Measurements from ENCODE around the gene SHTN1. TPM values are rescaled to one million over a fixed set of nuclear protein-coding genes. Genes with fewer than 3 reads are reported as not detected.

The SHTN1 gene
- total RNA-seq, 2 donors from 2014 or later: 24.7 to 37.1 TPM

- Histone ChIP-seq H3K36me3 (replicated peaks in 1 of 2; ENCODE audit: insufficient read depth in 1 of 2, low read depth in 2 of 2) (no peaks in the 10 kb centered on the region), H3K4me1 (no peaks in the 10 kb centered on the region), H3K27ac (no peak overlapping the region), H3K9me3 (no peaks in the 10 kb centered on the region), H3K4me3 (no peak overlapping the region), H3K27me3 (no peaks in the 10 kb centered on the region)
- ATAC-seq (no peak), DNase-seq (no peak)
- intact Hi-C loops (cut with DNase I): no loop called here
- WGBS, 2 donors: 85 to 87% methylated on average over 2 of the region's 2 CpGs
- no peak for TF ChIP-seq POLR2A (IDR thresholded peaks at IDR 0.05)
- TF ChIP-seq CTCF (IDR thresholded peaks at IDR 0.05): no peak
Measured at GRCh38 chr10:116978901-116979300, 26.1 kb downstream of the SHTN1 start.

- no peaks in the 10 kb centered on the region for H3K9me3 ChIP-seq
- H3K27me3 ChIP-seq: no peaks in the 10 kb centered on the region
- no peak overlapping the region for H3K27ac ChIP-seq
- no peaks in the 10 kb centered on the region for H3K36me3 ChIP-seq (replicated peaks in 1 of 2; ENCODE audit: insufficient read depth in 1 of 2, low read depth in 2 of 2)
- H3K4me3 ChIP-seq: no peak overlapping the region
- WGBS, 2 donors: 59 to 72% methylated on average over 5 of the region's 5 CpGs
- intact Hi-C loops (cut with DNase I): no loop called here
- no peaks in the 10 kb centered on the region for H3K4me1 ChIP-seq
- no peak for ATAC-seq
- TF ChIP-seq CTCF (IDR thresholded peaks at IDR 0.05): no peak
- no peak for TF ChIP-seq POLR2A (IDR thresholded peaks at IDR 0.05)
- DNase-seq: no peak
Measured at GRCh38 chr10:116974456-116975005, 30.5 kb downstream of the SHTN1 start.

GRCh38 chr10:116973946-116974455 is 31.0 kb downstream of the SHTN1 start:
- no peaks in the 10 kb centered on the region for H3K4me1 ChIP-seq
- intact Hi-C loops (cut with DNase I): no loop called here
- ATAC-seq: no peak
- H3K27me3 ChIP-seq: no peaks in the 10 kb centered on the region
- no peak overlapping the region for H3K4me3 ChIP-seq
- no peak for TF ChIP-seq POLR2A (IDR thresholded peaks at IDR 0.05)
- TF ChIP-seq CTCF (IDR thresholded peaks at IDR 0.05): no peak
- no peaks in the 10 kb centered on the region for H3K36me3 ChIP-seq (replicated peaks in 1 of 2; ENCODE audit: insufficient read depth in 1 of 2, low read depth in 2 of 2)
- no peak for DNase-seq
- H3K9me3 ChIP-seq: no peaks in the 10 kb centered on the region
- no peak overlapping the region for H3K27ac ChIP-seq

GRCh38 chr10:116973371-116973905 is 31.5 kb downstream of the SHTN1 start:
- H3K27ac ChIP-seq: no peak overlapping the region
- TF ChIP-seq POLR2A (IDR thresholded peaks at IDR 0.05) (no peak), CTCF (IDR thresholded peaks at IDR 0.05) (no peak)
- H3K9me3 ChIP-seq: no peaks in the 10 kb centered on the region
- 97 to 98% methylated on average over 4 of the region's 4 CpGs for WGBS, 2 donors
- no peak overlapping the region for H3K4me3 ChIP-seq
- DNase-seq (no peak), ATAC-seq (no peak)
- H3K27me3 ChIP-seq: no peaks in the 10 kb centered on the region
- intact Hi-C loops (cut with DNase I): no loop called here
- no peaks in the 10 kb centered on the region for H3K36me3 ChIP-seq (replicated peaks in 1 of 2; ENCODE audit: insufficient read depth in 1 of 2, low read depth in 2 of 2)
- H3K4me1 ChIP-seq: no peaks in the 10 kb centered on the region

GRCh38 chr10:116972131-116972530 is 32.9 kb downstream of the SHTN1 start:
- DNase-seq (no peak), ATAC-seq (no peak)
- Histone ChIP-seq H3K27me3 (no peaks in the 10 kb centered on the region), H3K4me1 (no peaks in the 10 kb centered on the region), H3K4me3 (no peak overlapping the region), H3K36me3 (replicated peaks in 1 of 2; ENCODE audit: insufficient read depth in 1 of 2, low read depth in 2 of 2) (peaks cover 0 to 3% of the 10 kb centered on the region in 2 donors), H3K9me3 (no peaks in the 10 kb centered on the region), H3K27ac (no peak overlapping the region)
- intact Hi-C loops (cut with DNase I): no loop called here
- TF ChIP-seq POLR2A (IDR thresholded peaks at IDR 0.05) (no peak), CTCF (IDR thresholded peaks at IDR 0.05) (no peak)
- 95 to 100% methylated on average over 1 of the region's 1 CpG for WGBS, 2 donors
